IPS-18a (cell line): ENCODE measurements around the gene FAM149B1.

Experiments used
- H3K27ac ChIP-seq: one replicate; pipeline ENCODE4 v1.5.1; 2013; ENCODE audit warnings: low read length
- H3K27me3 ChIP-seq: one replicate; pipeline ENCODE4 v1.6.1; 2013; ENCODE audit warnings: mild to moderate bottlenecking, low read length; ENCODE audit not compliant: control insufficient read depth, insufficient read depth
- H3K36me3 ChIP-seq: one replicate; pipeline ENCODE4 v1.6.1; 2013; ENCODE audit warnings: low read depth, low read length; ENCODE audit not compliant: control insufficient read depth
- H3K4me1 ChIP-seq: one replicate; pipeline ENCODE4 v1.6.1; 2013; ENCODE audit warnings: low read depth, low read length; ENCODE audit not compliant: control insufficient read depth
- H3K4me3 ChIP-seq: one replicate; pipeline ENCODE4 v1.5.1; 2013; ENCODE audit warnings: low read length
- H3K9ac ChIP-seq: one replicate; pipeline ENCODE4 v1.6.1; 2013; ENCODE audit warnings: mild to moderate bottlenecking, low read length, moderate library complexity
- H3K9me3 ChIP-seq: one replicate; pipeline ENCODE4 v1.6.1; 2013; ENCODE audit warnings: low read depth, low read length; ENCODE audit not compliant: control insufficient read depth

Gene FAM149B1

GRCh38 chr10:73238990-73239566, 71.2 kb downstream of the FAM149B1 start:
- H3K4me3 ChIP-seq = no peak overlapping the region
- no peaks in the 10 kb centered on the region for H3K27me3 ChIP-seq
- no peaks in the 10 kb centered on the region for H3K4me1 ChIP-seq
- no peak overlapping the region for H3K27ac ChIP-seq
- no peak overlapping the region for H3K9ac ChIP-seq
- H3K9me3 ChIP-seq = no peaks in the 10 kb centered on the region
- peaks cover 74% of the 10 kb centered on the region for H3K36me3 ChIP-seq

- Histone ChIP-seq H3K9me3 (no peaks in the 10 kb centered on the region), H3K4me3 (no peak overlapping the region), H3K4me1 (no peaks in the 10 kb centered on the region), H3K27ac (no peak overlapping the region), H3K36me3 (peaks cover 76% of the 10 kb centered on the region), H3K27me3 (no peaks in the 10 kb centered on the region), H3K9ac (no peak overlapping the region)
Measured at GRCh38 chr10:73239908-73240307, 72.0 kb downstream of the FAM149B1 start.

GRCh38 chr10:73244866-73245477, 77.1 kb downstream of the FAM149B1 start:
- Histone ChIP-seq H3K9ac (peak overlapping the region; percentile 96), H3K27me3 (no peaks in the 10 kb centered on the region), H3K36me3 (peaks cover 62% of the 10 kb centered on the region), H3K9me3 (no peaks in the 10 kb centered on the region), H3K27ac (no peak overlapping the region), H3K4me1 (peaks cover 4% of the 10 kb centered on the region), H3K4me3 (peak overlapping the region; percentile 97)

- H3K27me3 ChIP-seq = no peaks in the 10 kb centered on the region
- H3K9me3 ChIP-seq = no peaks in the 10 kb centered on the region
- H3K4me3 ChIP-seq = peak overlapping the region; percentile 97
- H3K36me3 ChIP-seq = peaks cover 59% of the 10 kb centered on the region
- H3K4me1 ChIP-seq = peaks cover 6% of the 10 kb centered on the region
- H3K9ac ChIP-seq = peak overlapping the region; percentile 96
- H3K27ac ChIP-seq = peak overlapping the region; percentile 72
Measured at GRCh38 chr10:73246322-73246645, 78.4 kb downstream of the FAM149B1 start.

- peak within 1 kb of the TSS; percentile 97 for H3K4me3 ChIP-seq
- no peaks in the 10 kb centered on the region for H3K9me3 ChIP-seq
- H3K9ac ChIP-seq = peak within 1 kb of the TSS; percentile 96
- peak within 1 kb of the TSS; percentile 86 for H3K27ac ChIP-seq
- H3K27me3 ChIP-seq = no peaks in the 10 kb centered on the region
- peaks cover 54% of the 10 kb centered on the region for H3K36me3 ChIP-seq
- peaks cover 6% of the 10 kb centered on the region for H3K4me1 ChIP-seq
Measured at GRCh38 chr10:73246646-73247508, 79.0 kb downstream of the FAM149B1 start, which contains the start of gene DNAJC9. Gene DNAJC9, minus strand, starts transcription at chr10:73247255. Its CDS starts 66 bp downstream, at chr10:73247189.

- peak overlapping the region; percentile 97 for H3K4me3 ChIP-seq
- H3K27ac ChIP-seq = peak overlapping the region; percentile 86
- H3K36me3 ChIP-seq = peaks cover 48% of the 10 kb centered on the region
- peak overlapping the region; percentile 96 for H3K9ac ChIP-seq
- no peaks in the 10 kb centered on the region for H3K9me3 ChIP-seq
- no peaks in the 10 kb centered on the region for H3K27me3 ChIP-seq
- H3K4me1 ChIP-seq = peaks cover 6% of the 10 kb centered on the region
Measured at GRCh38 chr10:73247509-73248258, 79.8 kb downstream of the FAM149B1 start.

- peak overlapping the region; percentile 97 for H3K4me3 ChIP-seq
Measured at GRCh38 chr10:73248259-73248724, 80.4 kb downstream of the FAM149B1 start.

GRCh38 chr10:73251683-73252444, 83.9 kb downstream of the FAM149B1 start:
- H3K36me3 ChIP-seq = peaks cover 19% of the 10 kb centered on the region
- peaks cover 3% of the 10 kb centered on the region for H3K4me1 ChIP-seq
- peak overlapping the region; percentile 84 for H3K27ac ChIP-seq
- peak overlapping the region; percentile 91 for H3K9ac ChIP-seq
- peak overlapping the region; percentile 94 for H3K4me3 ChIP-seq
- H3K27me3 ChIP-seq = no peaks in the 10 kb centered on the region
- no peaks in the 10 kb centered on the region for H3K9me3 ChIP-seq

More at GRCh38 chr10:73248259-73248724, 80.4 kb downstream of the FAM149B1 start:
- peaks cover 42% of the 10 kb centered on the region for H3K36me3 ChIP-seq
- no peaks in the 10 kb centered on the region for H3K9me3 ChIP-seq
- H3K9ac ChIP-seq = no peak overlapping the region
- no peak overlapping the region for H3K27ac ChIP-seq
- H3K27me3 ChIP-seq = no peaks in the 10 kb centered on the region
- peaks cover 6% of the 10 kb centered on the region for H3K4me1 ChIP-seq

- Histone ChIP-seq H3K9ac (peak within 1 kb of the TSS; percentile 91), H3K36me3 (peaks cover 19% of the 10 kb centered on the region), H3K27ac (peak within 1 kb of the TSS; percentile 84), H3K4me3 (peak within 1 kb of the TSS; percentile 94), H3K27me3 (no peaks in the 10 kb centered on the region), H3K4me1 (peaks cover 3% of the 10 kb centered on the region), H3K9me3 (no peaks in the 10 kb centered on the region)
Measured at GRCh38 chr10:73252445-73253224, 84.7 kb downstream of the FAM149B1 start, which contains the start of gene MRPS16. Gene MRPS16, minus strand, starts transcription at chr10:73252644. Its CDS starts 162 bp downstream, at chr10:73252482.

GRCh38 chr10:73253225-73253555, 85.3 kb downstream of the FAM149B1 start:
- peak overlapping the region; percentile 91 for H3K9ac ChIP-seq
- H3K4me3 ChIP-seq = peak overlapping the region; percentile 94
- H3K27ac ChIP-seq = peak overlapping the region; percentile 84
- H3K27me3 ChIP-seq = no peaks in the 10 kb centered on the region
- H3K9me3 ChIP-seq = no peaks in the 10 kb centered on the region
- H3K4me1 ChIP-seq = peaks cover 3% of the 10 kb centered on the region
- H3K36me3 ChIP-seq = peaks cover 19% of the 10 kb centered on the region
